NOMO-1 treated with dmso at 0.1 percent for 144 hours (cell line): ENCODE measurements around the gene TAP1.
"Not testable (repeated sequence)": the region's sequence is repeated elsewhere in the genome, so short reads cannot be mapped to it uniquely, and the experiment has no call there.

Experiments used
- DNase-seq: peaks from one replicate; lab custom pipeline; 2025; ENCODE audit not compliant: unreplicated experiment; lab: John Stamatoyannopoulos, UW

The TAP1 gene, protein sequence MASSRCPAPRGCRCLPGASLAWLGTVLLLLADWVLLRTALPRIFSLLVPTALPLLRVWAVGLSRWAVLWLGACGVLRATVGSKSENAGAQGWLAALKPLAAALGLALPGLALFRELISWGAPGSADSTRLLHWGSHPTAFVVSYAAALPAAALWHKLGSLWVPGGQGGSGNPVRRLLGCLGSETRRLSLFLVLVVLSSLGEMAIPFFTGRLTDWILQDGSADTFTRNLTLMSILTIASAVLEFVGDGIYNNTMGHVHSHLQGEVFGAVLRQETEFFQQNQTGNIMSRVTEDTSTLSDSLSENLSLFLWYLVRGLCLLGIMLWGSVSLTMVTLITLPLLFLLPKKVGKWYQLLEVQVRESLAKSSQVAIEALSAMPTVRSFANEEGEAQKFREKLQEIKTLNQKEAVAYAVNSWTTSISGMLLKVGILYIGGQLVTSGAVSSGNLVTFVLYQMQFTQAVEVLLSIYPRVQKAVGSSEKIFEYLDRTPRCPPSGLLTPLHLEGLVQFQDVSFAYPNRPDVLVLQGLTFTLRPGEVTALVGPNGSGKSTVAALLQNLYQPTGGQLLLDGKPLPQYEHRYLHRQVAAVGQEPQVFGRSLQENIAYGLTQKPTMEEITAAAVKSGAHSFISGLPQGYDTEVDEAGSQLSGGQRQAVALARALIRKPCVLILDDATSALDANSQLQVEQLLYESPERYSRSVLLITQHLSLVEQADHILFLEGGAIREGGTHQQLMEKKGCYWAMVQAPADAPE

DNA sequence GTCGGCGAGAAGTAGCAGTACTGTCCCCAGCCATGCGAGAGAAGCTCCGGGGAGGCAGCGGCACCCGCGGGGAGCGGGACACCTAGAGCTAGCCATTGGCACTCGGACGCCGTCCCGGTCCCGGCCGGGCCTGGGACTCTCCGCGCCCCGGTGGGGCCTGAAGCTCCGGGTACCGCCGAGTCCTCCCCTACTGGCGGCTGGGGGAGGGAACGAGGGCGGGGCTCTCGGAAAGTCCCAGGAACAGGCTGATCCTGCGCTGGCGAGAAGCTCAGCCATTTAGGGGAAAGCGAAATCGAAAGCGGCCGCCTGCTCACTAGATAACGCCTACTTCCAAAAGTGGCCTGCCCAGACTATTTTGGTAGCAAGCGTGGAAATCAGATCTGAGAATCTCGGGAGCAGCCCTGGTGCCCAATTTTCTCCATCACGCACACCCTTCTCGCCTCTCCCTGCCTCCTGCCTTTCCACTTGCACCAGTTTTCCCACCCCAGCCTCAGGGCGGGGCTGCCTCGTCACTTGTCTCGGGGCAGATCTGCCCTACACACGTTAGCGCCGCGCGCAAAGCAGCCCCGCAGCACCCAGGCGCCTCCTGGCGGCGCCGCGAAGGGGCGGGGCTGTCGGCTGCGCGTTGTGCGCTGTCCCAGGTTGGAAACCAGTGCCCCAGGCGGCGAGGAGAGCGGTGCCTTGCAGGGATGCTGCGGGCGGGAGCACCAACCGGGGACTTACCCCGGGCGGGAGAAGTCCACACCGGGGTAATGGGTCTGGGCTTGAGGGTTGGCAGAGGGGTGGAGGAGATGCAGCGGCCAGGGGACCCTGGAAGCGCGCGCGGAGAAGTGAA, at the start of gene TAP1, which contains the start of gene PSMB9:
TAP1 (minus strand) TSS at position 164 of the 835 bp plus-strand sequence; CDS start at position 96, 68 bp downstream.
PSMB9 (plus strand) TSS at position 652 of the 835 bp plus-strand sequence; CDS start at position 690, 38 bp downstream.
- DNase-seq = peak; percentile 91

DNA sequence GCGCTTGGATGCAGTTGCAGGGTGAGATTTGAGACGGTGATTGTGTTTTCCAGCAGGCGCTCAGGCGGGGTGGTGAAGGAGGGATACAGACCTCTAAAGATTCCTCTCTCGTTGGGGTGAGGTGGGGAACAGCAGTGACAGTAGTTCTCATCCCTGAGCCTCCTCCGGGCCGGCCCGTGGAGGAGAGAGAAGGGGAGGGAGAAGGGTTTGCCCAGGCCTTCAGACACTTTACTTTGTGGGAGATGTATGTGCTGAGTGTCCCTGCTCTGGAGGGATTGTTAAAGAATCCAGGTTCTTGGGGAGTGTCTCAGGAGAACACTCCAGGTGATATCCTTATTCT, 41.5 kb upstream of the TAP1 start:
- DNase-seq = no peak

DNA sequence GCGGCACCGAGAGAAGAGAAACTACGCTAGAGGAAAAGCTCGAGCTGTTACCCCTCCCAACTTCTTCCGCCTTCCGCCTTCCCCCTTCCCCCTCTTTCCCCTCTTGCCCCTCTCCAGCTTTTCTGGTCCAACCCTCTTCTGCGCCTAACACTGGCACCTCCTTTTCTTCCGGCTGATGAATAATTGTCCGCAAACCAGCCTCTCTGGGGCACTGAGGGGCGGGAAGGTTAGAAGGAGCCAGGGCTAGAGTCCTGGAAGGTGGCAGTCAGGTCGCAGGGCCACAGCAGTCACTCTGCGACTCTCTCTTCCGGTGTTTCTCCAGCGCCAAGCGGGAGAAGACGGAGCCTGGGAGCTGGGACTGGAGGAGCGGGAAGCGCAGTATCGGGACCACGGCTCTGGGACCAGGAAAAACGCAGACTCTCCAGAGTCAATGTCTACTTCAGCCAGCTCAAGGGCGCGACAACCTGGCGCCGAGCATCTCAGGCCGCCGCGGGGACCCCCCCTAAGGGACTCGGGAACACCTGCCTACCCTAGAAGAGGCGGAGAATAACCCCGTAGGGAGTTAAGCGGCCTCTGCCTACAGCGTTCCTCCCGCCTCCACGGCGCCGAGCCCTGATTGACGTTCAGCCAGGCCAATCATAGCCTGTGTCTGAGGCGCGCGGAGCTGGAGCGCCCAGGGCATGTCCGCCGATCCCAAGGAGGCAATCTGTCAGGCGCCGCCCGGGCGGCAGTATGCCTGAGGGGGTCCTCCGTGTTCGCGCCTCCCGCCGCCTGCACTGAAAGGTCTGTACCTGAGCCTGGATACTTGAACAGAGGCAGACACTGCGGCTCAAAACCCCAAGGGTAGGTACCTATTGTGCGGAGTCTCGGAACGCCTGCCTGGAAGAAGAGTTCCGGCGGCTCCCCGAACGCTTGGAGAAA, 40.8 kb upstream of the TAP1 start:
- peak; percentile 91 for DNase-seq

DNA sequence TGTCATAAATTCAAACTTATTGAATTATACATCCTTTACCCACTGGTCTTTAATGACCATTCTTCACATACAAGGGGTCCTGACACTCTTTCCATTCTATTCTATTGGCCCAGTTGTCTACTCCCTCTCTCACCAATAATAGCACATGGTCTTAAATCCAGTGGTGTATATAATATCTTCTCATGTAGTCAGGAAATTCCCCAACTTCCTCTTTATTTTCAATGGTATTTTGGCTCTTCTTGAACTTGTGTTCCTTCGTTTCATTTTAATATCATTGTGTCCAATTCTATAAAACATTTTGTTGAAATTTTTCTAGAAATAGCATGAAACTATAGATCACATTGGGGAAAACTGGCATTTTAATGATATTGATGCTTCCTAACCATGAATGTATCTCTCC, 37.3 kb upstream of the TAP1 start:
- DNase-seq = no peak

DNA sequence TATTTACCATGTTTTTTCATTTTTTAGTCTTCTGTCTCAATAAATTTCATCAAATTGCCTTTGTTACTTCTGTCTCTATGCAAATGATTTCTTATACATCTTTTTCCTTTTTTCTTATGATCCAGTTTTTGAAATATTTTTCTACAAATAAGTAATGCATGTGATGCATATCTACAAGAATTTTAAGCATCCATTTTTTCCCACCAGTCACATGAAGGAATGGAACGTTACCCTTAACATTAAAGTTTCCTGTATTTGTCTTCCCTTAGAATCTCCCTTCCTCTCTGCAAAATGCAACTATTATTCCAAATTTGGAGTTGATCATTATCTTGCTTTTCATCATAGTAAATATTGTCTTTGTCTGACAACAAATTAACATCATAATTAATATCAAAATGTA, 36.0 kb upstream of the TAP1 start:
- no peak for DNase-seq

DNA sequence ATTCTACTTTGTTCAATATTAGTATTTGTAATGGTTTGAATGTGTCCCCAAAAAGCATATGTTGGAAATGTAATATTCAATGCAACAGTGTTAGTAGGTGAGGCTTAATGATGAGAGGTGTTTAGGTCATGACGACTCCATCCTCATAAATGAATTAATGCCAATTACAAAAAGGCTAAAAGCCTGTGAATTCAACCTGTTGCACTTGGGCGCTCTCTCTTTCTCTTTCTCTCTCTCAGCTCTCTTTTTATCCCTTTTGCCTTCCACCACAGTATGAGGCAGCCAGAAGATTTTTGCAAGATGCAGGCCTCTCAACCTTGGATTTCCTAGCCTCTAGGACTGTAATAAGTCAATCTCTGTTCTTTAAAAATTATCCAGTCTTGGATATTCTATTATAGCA, 35.1 kb upstream of the TAP1 start:
- DNase-seq = no peak

DNA sequence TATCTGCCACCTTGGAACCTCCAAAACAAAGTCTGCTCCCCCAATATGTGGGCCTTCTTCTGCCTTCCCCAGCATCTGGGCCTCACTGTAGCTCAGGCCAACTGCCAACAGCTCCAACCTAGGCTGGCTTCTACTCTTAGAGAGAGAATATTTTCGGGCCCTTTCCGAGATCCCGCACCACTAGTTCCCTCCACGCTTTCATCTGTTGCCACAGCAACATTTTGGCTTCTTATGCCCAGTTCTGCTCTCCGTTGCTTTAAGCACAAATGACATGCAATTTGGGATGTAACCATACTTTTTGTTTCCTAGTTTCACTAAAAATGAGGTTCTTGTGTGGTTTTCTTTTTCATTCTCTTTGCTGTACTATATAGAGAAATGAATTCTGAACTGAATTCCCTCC, 34.1 kb upstream of the TAP1 start:
- DNase-seq = no peak

DNA sequence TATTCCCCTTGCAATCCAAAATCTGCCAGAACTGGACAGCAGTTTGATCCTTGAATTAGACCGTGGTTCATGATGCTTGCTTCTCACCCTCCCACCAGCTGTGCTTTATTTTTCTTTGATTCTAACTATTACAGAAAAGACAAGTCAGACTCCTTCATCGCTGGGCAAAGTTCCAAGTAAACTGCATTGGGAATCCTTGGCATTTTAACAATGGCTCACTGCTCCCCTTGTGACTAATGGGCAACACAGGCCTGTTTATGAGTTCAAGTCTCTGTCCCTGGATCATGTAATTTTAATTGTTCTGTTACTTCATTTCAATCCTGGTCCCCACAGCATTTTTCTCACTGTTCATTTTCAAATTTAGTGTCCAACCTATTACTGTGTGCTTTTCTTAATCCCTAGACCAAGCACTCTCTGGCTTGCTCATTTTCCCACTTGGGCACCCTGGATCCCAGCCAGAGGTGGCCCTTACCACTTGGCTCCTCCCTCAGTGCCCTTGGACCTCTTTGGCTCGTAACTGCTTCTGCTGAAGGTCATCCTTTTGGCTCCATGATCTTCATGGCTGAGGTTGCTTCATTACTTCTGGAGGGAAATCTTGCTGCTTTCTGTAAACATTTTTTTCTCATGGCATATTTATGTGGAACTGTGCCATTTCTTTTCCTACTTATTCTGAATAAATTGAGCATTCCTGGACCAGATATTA, 33.3 kb upstream of the TAP1 start:
- DNase-seq = no peak

DNA sequence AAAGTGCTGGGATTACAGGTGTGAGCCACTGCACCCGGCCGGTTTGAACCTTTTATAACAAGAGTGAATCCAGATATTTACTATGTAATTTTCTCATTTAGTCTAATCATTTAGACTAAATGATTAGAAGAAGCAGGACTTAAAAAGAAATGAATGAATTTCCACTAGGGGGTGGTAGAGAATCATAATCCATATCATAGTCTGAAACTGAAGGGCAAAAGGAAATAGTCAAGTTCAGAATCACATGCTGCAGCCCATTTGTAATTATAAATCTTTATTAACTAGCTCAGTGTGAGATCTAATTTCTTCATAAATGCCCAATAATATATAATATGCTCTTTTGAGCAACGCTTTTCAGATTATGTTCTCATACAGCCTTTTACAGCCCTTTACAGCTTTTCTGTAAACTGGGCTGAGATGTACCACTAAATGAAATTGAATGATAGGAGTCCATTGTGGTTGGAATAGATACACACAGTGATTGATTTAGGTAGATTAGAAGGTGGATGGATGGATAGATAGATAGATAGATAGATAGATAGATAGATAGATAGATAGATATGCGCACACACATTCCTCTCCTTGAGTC, 32.3 kb upstream of the TAP1 start:
- peak; percentile 9 for DNase-seq

DNA sequence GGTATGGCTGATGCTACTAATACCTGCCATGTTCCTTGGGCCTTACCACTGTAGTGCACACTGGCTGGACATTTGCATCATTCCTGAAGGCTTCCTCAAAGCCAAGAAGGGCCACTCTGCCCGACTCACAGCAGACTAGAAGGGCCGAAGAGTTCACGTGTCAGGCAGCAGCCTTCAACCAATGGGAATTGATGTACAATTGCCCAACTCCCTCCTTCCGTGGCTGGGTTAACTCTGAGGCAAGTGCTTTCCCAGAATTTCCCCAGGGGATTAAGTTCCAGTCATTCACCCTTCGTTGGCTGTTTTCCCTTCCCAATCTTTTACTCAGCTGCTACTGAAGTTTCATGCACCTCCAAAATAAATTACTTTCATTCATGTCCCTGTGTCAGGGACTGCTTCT, 30.3 kb upstream of the TAP1 start:
- DNase-seq = no peak

DNA sequence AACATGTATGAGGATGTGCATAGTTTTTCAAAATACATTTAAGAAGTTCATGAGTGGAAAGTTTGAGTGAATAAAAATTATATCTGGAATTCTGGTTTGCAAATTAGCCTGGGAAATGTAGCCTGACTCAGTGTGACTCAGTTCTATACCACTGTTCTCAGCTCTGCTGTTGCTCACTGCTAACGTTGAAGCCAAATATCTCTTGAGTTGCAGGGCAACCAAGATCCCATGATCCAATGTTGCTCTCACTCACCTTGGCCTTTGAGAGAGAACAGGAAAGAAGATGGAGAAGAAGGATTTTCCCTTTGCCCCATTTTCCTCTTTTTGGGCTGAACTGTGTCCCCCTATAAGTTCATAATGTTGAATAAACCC, 29.4 kb upstream of the TAP1 start:
- DNase-seq = no peak

DNA sequence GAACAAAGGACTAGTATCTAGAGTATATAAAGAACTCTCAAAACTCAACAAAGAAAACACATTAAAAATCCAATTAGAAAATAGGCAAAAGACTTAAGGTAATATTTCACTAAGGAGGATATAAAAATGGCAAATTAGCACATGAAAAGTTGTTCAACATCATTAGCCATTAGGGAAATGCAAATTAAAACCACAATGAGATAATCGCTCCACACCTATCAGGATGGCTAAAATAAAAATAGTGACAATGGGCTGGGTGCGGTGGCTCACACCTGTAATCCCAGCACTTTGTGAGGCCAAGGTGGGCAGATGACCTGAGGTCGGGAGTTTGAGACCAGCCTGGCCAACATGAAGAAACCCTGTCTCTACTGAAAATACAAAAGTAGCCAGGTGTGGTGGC, 27.5 kb upstream of the TAP1 start:
- not testable (repeated sequence) for DNase-seq

DNA sequence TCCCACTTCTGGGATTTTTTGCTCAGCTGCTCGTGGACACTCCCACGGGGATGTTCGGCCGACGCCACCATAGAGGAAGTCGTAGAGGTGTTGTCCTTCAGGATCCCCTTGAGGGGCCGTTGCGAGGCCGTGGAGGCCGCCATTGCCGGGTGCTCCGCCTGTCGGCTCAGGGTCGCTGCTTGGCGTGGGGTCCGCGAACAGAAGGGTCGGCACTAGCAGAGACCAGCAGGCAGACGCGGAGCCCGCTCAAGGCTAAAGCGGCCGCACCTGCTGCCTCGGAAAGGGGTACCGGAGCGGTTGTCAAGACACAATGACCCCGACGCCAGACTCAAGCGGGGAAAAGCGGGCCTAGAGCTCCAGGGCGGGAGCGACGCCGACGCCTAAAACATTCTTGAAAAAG, 26.2 kb upstream of the TAP1 start:
- DNase-seq = no peak

DNA sequence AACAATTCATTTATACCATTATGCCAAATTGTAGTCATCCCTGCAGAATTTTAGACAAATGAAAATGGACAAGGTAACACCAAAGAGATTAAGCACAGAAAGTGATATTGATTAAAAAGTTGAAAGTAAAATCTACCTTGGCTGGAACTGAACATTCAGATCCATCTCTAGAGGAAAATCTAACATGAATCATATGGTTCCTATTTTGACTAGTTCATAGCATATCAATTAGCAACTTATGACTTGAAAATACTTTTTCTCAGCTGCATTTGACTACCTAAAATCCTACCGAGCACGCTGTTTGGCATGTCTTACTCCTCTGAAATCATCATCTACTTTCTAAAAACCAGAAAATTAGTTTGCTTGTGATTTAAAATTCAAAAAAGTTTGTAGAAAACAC, 23.1 kb upstream of the TAP1 start:
- no peak for DNase-seq

DNA sequence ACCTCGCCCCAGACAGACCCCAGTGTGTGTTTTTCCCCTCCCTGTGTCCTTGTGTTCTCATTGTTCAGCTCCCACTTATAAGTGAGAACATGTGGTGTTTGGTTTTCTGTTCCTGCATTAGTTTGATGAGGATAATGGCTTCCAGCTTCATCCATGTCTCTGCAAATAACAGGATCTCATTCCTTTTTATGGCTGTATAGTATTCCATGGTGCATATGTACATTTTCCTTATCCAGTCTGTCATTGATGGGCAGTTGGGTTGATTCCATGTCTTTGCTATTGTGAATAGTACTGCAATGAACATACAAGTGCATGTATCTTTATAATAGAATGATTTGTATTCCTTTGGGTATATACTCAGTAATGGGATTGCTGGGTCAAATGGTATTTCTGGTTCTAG, 20.4 kb upstream of the TAP1 start:
- not testable (repeated sequence) for DNase-seq

DNA sequence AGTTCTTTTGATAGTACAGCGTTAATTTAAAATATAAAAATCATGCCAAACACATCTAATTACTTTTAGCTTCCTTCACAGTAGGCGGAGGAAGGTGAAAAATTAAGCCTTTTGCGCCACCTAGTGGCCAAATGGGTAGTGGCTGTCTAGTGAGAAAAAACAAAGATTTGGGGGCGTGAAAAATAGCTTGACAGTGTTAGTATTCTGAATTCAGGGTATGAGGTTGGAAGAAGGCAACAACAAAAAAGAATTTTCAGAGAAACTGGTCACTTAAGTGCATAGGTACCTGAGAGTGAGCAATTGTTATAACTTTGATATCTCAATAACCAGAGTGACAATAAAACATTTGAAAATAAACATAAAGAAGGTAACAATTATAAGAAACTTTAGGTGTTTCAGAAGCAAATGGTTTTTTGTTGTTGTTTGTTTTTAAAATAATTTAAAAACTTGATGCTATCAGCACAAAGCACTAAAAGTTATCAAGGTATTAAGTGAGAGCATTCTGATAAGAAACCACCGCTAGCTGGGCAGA, 14.8 kb upstream of the TAP1 start:
- peak; percentile 41 for DNase-seq

DNA sequence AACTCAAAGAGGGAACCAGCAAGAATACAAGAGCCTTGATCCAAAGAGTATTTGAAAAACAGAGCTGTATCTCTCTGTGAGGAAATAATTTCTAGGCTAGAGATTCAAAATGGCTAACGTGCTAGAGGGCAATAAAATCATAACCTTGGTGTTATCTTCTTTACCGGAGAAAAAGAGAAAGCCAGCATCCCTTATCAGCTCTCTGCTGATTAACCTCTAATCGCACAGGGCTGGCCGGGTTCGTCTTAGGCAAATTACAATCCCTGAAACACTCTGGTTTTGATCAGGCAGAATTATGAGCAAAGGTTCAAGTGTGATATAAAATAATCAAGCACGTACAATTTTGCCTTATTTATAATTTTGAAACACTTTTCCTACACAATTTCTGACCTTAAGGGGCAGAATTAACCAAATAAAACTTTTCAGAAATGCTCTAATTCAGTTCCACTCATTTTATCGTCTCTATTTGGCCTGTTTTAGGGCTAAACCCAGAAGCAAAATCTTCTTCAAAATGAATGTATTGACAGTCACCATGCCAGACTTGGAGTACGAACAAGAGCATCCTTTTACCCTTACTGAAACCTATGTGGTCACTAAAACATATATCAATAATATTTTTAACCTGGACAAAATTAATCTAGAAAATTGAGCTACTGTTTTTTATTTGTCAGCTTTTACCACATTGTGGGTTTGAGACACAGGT, 14.2 kb upstream of the TAP1 start:
- no peak for DNase-seq

DNA sequence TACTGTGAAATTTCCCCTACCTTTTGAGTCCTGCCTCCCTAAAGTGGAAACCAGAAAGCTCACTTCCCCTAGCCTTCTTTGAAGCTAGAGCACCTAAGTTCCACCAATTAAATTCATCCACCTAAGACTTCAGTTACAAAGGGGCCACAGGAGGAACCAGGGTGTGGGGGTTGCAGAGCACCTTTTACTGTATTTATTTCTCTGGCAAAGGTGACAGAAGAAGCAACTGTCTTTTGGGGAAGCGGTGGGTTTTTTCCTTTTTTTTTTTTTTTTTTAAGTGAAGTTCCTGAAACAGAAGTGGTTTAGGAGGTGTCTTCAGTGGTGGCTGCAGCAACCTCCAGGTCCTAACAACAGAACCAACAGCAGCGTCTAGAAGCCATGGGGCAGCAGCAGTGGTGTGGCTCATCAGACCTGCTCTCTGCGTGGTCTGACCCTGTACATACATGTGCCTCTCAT, 13.5 kb upstream of the TAP1 start:
- DNase-seq = peak; percentile 20
